GM12875 (cell line): ENCODE results near the gene GPBP1.

ENCODE experiments used
- H3K4me3 ChIP-seq: one replicate; pipeline ENCODE4 v1.5.1; 2011; ENCODE audit warnings: low read depth, low read length, control low read depth
- TF ChIP-seq, protein P1 (sequence below): IDR thresholded peaks from 2 replicates; pipeline ENCODE4 v1.5.1; 2011; ENCODE audit warnings: low read depth, mild to moderate bottlenecking, control low read depth, inconsistent platforms, low read length, moderate library complexity, borderline replicate concordance; ENCODE audit not compliant: insufficient read depth

Gene GPBP1

DNA sequence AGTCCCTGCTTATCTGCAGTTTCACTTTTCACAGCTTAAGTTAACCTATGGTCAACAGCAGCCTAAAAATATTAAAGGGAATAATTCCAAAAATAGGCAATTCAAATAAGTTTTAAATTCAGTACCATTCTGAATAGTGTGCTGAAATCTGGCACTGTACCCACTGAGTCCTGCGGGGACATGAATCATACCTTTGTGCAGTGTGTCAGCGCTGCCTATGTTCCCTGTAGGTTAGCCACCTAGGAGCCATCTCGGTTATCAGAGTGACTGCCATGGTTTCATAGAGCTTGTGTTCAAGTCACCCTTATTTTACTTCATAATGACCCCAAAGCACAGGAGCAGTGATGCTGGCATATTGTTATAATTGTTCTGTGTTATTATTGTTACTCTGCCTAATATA, 139.9 kb downstream of the GPBP1 start:
- TF ChIP-seq, protein P1, sequence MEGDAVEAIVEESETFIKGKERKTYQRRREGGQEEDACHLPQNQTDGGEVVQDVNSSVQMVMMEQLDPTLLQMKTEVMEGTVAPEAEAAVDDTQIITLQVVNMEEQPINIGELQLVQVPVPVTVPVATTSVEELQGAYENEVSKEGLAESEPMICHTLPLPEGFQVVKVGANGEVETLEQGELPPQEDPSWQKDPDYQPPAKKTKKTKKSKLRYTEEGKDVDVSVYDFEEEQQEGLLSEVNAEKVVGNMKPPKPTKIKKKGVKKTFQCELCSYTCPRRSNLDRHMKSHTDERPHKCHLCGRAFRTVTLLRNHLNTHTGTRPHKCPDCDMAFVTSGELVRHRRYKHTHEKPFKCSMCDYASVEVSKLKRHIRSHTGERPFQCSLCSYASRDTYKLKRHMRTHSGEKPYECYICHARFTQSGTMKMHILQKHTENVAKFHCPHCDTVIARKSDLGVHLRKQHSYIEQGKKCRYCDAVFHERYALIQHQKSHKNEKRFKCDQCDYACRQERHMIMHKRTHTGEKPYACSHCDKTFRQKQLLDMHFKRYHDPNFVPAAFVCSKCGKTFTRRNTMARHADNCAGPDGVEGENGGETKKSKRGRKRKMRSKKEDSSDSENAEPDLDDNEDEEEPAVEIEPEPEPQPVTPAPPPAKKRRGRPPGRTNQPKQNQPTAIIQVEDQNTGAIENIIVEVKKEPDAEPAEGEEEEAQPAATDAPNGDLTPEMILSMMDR, result no peak
- H3K4me3 ChIP-seq, result no peak overlapping the region
